HG02798 (cell line): ENCODE results near the gene SKAP2.

Experiments
- ATAC-seq: cut with Tn5 transposase; IDR thresholded peaks from one replicate; pipeline ENCODE4 v1.9.1; 2021; ENCODE audit warnings: mild to moderate bottlenecking; ENCODE audit not compliant: unreplicated experiment, poor library complexity

Gene SKAP2

GRCh38 chr7:26782501-26782900 is 81.9 kb downstream of the SKAP2 start:
- ATAC-seq = no peak

- ATAC-seq = no peak
These were observed 84.3 kb downstream of the SKAP2 start for GRCh38 chr7:26779978-26780595.

DNA sequence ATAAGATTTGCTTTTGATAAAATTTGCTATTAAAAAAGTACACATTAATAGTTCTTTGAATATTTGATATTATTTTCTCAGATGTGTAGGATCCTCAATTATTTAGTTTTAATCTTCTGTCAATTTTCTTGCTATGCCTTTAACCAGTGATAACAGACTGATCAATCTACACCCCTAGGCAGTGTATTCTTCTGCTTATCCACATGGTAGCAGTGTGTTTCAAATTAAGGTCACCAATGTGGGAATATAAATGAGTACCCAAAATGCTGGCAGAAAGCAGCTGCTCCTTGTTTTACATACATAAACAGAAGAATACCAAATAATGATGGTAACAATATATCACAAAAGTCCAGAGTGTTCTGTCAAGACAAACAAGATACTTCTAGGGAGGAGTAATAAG is 87.0 kb downstream of the SKAP2 start:
- no peak for ATAC-seq

DNA sequence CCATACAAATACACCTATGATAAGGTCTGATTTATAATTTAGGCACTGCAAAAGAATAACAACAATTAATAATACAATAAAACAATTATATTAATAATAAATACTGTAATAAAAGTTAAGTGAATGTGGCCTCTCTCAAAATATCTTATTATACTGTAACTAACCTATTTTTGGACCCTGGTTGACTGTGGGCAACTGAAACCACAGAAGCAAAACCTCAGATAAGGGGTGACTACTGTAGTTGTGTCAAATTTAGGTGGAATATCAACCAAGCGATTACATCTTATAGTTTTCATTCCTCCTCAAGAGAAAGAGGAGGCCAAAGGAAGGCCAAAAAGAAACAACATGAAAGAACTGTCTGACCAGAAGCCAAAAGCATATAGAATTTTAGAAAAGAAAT is 103.9 kb downstream of the SKAP2 start:
- no peak for ATAC-seq

DNA sequence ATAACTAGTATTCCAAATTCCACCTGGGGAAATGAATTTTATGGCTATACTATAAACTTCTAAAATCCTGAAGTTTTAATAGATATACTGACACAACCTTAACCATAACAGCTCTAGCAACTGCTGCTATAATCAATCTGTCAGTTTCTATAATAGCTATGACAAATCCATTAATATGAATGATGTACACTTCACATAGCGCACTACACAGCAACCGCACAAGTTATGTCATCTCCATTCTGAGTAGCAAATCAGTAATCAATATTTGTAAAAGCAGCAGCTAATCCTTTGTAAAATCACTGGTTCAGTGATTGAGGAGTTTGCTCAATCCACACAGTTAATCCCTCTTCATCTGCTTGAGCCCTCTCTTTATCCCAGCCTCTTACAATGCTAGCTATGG is 105.3 kb downstream of the SKAP2 start:
- ATAC-seq = no peak

GRCh38 chr7:26743205-26743604 is 121.2 kb downstream of the SKAP2 start:
- no peak for ATAC-seq

DNA sequence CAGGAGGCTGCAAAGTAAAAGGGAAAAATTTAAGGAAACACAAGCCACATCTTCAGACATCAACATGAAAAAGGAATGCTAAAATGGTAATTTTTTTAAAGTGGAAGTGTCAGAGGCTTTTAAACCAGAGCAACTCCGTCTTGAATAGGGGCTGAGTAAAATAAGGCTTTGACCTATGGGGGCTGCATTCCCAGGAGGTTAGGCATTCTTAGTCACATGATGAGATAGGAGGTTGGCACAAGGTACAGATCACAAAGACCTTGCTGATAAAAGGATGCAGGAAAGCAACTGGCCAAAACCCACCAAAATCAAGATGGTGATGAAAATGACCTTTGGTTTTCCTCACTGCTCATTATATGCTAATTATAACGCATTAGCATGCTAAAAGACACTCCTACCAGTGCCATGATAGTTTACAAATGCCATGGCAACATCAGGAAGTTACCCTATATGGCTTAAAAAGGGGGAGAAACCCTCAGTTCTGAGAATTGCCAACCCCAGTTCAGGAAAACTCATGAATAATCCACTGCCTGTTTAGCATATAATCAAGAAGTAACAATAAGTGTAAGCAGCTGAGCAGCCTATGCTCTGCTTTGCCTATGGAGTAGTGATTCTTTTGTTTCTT is 128.3 kb downstream of the SKAP2 start:
- ATAC-seq = no peak

DNA sequence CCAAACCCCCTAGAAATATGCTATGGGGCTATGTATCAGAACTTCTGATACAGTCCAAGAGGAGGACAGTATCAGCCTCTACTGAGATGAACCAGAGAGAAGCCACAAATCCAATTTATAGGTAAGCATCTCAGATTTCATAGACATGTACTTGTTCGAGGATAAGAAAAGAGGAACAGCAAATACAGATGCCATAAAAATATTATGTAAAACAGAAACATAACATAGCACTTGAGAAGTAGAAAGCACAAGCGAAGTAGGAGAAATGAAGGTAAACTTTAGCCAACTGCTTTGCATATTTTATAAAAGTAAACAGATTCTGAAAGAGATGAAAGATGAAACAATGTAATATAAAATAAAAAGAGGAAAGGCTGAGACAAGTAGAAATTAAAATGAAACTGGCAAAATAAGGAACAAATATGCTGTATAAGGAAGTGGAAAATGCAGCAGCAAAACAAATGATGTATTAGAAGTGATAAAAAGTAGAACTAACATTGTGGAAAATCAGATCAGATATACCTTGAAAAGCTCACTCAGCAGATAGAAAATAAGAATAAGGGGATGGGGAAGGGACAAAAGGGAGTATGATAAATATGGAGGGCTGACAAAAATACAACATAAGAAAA is 135.1 kb downstream of the SKAP2 start:
- no peak for ATAC-seq

- ATAC-seq = no peak
These were observed 138.3 kb downstream of the SKAP2 start for GRCh38 chr7:26726051-26726450.

GRCh38 chr7:26724795-26725194 is 139.6 kb downstream of the SKAP2 start:
- ATAC-seq = no peak

- no peak for ATAC-seq
These were observed 141.3 kb downstream of the SKAP2 start for GRCh38 chr7:26723129-26723528.

DNA sequence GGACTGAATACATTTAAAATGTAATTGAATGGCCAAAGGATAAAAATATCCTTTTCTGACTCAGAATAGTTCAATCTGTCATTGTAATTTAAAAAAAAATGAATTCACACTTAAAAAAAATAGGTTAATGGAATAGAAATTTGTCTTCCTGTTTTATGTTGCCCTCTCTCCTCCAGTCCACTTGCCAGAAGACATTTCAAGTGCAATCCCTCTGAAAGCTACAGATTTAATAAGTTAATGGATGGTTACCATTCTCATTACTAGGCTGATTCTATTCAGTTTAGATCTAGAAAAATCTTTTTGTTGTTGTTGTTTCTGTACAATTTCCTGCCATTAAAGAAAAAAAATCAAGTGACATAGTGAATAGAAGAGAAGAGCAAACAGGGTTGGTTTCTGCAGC is 142.9 kb downstream of the SKAP2 start:
- ATAC-seq = no peak

GRCh38 chr7:26718063-26718462 is 146.3 kb downstream of the SKAP2 start:
- no peak for ATAC-seq

- ATAC-seq = no peak
These were observed 150.0 kb downstream of the SKAP2 start for GRCh38 chr7:26714438-26714837.

DNA sequence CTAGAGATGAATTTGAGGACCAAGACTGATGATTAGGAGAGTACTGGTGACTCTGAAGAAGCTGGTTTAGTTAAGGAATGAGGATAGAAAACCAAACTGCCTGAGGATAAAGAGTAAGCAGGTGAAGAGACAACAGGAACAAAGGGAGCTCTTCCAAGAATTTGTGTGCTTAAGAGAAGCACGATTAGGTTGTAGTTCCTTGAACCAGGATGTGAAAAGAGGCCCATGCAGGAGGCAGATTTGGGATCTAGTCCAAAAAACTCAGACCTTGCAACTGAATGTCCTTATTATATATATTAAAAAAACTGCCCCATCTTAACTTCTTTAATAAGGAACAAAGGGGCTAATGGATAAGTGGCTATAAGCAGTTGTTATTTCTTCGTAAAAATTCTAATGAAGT is 150.4 kb downstream of the SKAP2 start:
- no peak for ATAC-seq

DNA sequence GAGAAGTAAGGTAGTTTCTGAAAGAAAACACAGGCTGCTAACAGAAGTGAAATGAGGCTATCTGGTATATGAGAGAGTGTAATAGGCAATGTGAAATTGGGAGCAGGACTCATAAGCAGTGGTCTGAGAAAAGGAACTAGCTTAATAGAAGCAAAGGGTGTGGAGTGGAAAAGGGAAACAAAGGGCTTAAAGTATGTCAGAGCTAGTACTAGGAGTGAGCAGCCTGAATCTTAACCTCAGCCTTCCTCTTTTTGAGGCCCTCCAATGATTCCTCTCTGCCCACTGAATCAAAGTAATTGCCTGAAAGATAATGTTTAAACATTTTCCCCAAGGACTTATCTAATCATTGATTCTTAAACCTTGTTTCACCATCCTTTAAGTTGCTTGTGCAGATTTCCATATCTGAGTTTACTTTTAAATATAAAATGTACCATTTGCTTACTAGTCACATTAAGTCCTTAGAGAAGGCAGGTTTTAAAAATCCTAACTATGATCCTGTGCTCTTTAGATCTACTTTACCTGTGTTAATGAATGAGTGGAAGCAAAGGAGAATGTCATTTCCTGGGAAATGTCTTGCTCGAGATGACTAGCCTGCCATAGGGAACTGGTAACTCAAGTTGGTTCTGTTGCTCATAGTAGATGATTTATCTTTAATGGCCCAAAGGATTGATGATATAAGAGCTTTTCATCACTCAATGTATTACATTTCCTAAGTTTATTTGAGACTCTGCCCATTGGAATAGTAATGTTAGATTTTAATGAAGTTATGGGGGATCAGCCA is 155.0 kb downstream of the SKAP2 start:
- ATAC-seq = no peak

- no peak for ATAC-seq
These were observed 158.8 kb downstream of the SKAP2 start for GRCh38 chr7:26705567-26705966.

GRCh38 chr7:26704786-26705185 is 159.6 kb downstream of the SKAP2 start:
- no peak for ATAC-seq

- ATAC-seq = no peak
These were observed 160.4 kb downstream of the SKAP2 start for GRCh38 chr7:26704036-26704435.

DNA sequence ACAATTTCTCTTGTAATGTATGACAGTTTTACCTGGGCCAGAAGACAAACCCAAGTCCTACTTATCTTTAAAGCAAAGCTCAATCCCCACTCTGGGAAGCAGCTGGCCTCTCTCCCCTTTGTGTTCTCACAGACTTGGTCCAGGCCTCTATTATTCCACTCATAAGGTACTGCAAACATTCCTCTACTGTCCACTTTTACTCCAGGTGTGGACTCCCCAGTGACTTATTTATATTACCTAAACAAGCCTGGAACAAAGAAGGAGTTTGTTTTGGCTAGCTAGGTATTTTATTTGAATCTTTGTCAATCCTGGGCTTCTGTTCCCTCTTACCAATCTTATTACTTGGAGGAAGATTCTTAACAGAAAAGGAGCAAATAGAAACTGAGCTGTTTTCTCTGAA is 163.5 kb downstream of the SKAP2 start:
- no peak for ATAC-seq

DNA sequence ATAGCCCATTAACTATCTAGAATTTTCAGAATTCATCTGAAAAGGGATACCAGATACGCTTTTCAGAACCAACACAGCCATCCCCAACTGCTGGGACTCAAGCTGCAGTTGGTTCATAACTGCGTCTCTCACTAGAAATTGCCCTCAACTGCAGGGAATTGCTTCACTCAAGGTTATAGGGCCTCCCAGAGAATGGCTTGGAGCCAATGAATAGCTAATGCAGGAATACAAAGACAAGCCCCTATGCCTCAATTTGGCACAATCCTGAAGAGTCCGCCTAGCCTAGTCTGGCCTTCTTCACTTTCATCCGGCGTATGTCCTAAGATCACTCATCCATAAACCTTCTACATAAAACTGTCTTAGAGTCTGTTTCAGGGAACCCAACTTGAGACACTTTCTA is 164.0 kb downstream of the SKAP2 start:
- no peak for ATAC-seq
